C1 segment of cervical spinal cord (tissue), 14 donors: Measurements from ENCODE around the gene STARD8.
"Not testable (repeated sequence)": the region's sequence is repeated elsewhere in the genome, so short reads cannot be mapped to it uniquely, and the experiment has no call there.

Experiments used
- DNase-seq, 14 donors: peaks; one replicate each; lab custom pipeline; 2025; lab: John Stamatoyannopoulos, UW

STARD8 gene

GRCh38 chrX:68647156-68647957 lies at the start of gene STARD8:
Gene STARD8 (plus strand): TSS chrX:68647666. CDS start chrX:68647883, 217 bp downstream.
- DNase-seq, result peak in 4 of 14 donors; percentile 7 to 39 (median 17)

- DNase-seq, result no peak
Observed at GRCh38 chrX:68598841-68599240, 48.6 kb upstream of the STARD8 start.

- DNase-seq, result no peak
Observed at GRCh38 chrX:68599256-68600152, 48.0 kb upstream of the STARD8 start.

- DNase-seq, result not testable (repeated sequence)
Observed at GRCh38 chrX:68604216-68604615, 43.2 kb upstream of the STARD8 start.

GRCh38 chrX:68614733-68615132 lies 32.7 kb upstream of the STARD8 start:
- not testable (repeated sequence) for DNase-seq

GRCh38 chrX:68627986-68628385 lies 19.5 kb upstream of the STARD8 start:
- DNase-seq, result no peak

- DNase-seq, result not testable (repeated sequence)
Observed at GRCh38 chrX:68629936-68630335, 17.5 kb upstream of the STARD8 start.

- DNase-seq, result no peak
Observed at GRCh38 chrX:68631336-68631735, 16.1 kb upstream of the STARD8 start.

GRCh38 chrX:68632491-68632890 lies 15.0 kb upstream of the STARD8 start:
- no peak for DNase-seq

- DNase-seq, result no peak
Observed at GRCh38 chrX:68633981-68634380, 13.5 kb upstream of the STARD8 start.

GRCh38 chrX:68634649-68635227 lies 12.7 kb upstream of the STARD8 start:
- DNase-seq, result no peak

GRCh38 chrX:68640661-68641060 lies 6.8 kb upstream of the STARD8 start:
- no peak for DNase-seq

- no peak for DNase-seq
Observed at GRCh38 chrX:68644861-68645260, 2.6 kb upstream of the STARD8 start.

GRCh38 chrX:68646421-68646820 lies 1.0 kb upstream of the STARD8 start:
- no peak for DNase-seq

- DNase-seq, result no peak
Observed at GRCh38 chrX:68648960-68649359, 1.5 kb downstream of the STARD8 start.

- DNase-seq, result no peak
Observed at GRCh38 chrX:68650491-68650890, 3.0 kb downstream of the STARD8 start.

- no peak for DNase-seq
Observed at GRCh38 chrX:68651110-68651509, 3.6 kb downstream of the STARD8 start.

GRCh38 chrX:68652326-68653170 lies 5.1 kb downstream of the STARD8 start:
- no peak for DNase-seq

GRCh38 chrX:68654693-68655092 lies 7.2 kb downstream of the STARD8 start:
- DNase-seq, result no peak

GRCh38 chrX:68656473-68656872 lies 9.0 kb downstream of the STARD8 start:
- not testable (repeated sequence) for DNase-seq

- no peak for DNase-seq
Observed at GRCh38 chrX:68658530-68658929, 11.1 kb downstream of the STARD8 start.
